PFSK-1 (cell line): ENCODE measurements around the gene GALNT9.

Experiments used
- POLR2AphosphoS5 ChIP-seq: IDR thresholded peaks from 2 replicates; pipeline ENCODE4 v1.6.1; 2012; ENCODE audit warnings: low read depth, mild to moderate bottlenecking, control low read depth, low read length, moderate library complexity
- REST ChIP-seq, 2 experiments: IDR thresholded peaks; 2 replicates each; pipeline versions ENCODE4 v1.6.1 to v1.8.0; 2011 to 2012; ENCODE audit warnings: low read depth in 2 of 2, low read length in 2 of 2, control low read depth in 1 of 2, inconsistent platforms in 1 of 2, mild to moderate bottlenecking in 1 of 2, moderate library complexity in 1 of 2; ENCODE audit not compliant: insufficient read depth in 1 of 2
- SIN3A ChIP-seq: IDR thresholded peaks from 2 replicates; pipeline ENCODE4 v1.6.1; 2012; ENCODE audit warnings: mild to moderate bottlenecking, low read length, moderate library complexity, borderline replicate concordance; ENCODE audit not compliant: insufficient read depth
- TAF1 ChIP-seq: IDR thresholded peaks from 2 replicates; pipeline ENCODE4 v1.6.1; 2012; ENCODE audit warnings: low read length, control low read depth, borderline replicate concordance; ENCODE audit not compliant: insufficient read depth

GRCh38 chr12:132158677-132159554 is 170.5 kb downstream of the GALNT9 start:
- TF ChIP-seq POLR2AphosphoS5: no peak
- TF ChIP-seq TAF1: no peak
- TF ChIP-seq REST (IDR thresholded peaks at IDR 0.05; ENCODE audit: insufficient read depth in 1 of 2, low read depth in 2 of 2, low read length in 2 of 2): no peak
- no peak for TF ChIP-seq SIN3A
